Thoracic aorta (tissue), 2 donors: ENCODE data around the gene ERBB4. TPM values are rescaled to one million over a fixed set of nuclear protein-coding genes. Genes with fewer than 3 reads are reported as not detected.
"Not testable (repeated sequence)": the region's sequence is repeated elsewhere in the genome, so short reads cannot be mapped to it uniquely, and the experiment has no call there.

Source experiments
- ATAC-seq: fragments of 150-250 bp; one replicate; pipeline ENCODE4 v1.8.0; 2017; ENCODE audit warnings: low read depth; ENCODE audit not compliant: insufficient number of reproducible peaks, low FRiP score
- DNase-seq: peaks from one replicate; pipeline ENCODE4 v3.0.0-alpha.2; 2020; ENCODE audit warnings: low spot score
- H3K27ac ChIP-seq, 2 donors: fragments of 200-600 bp; sonication (generic); 1 replicate in 1 of 2; 2 replicates in 1 of 2; pipeline ENCODE4 v1.5.1; 2016; ENCODE audit warnings: mild to moderate bottlenecking in 2 of 2, moderate library complexity in 2 of 2
- H3K27me3 ChIP-seq: fragments of 200-600 bp; sonication (generic); replicated peaks from 2 replicates; pipeline ENCODE4 v1.6.0; 2016; ENCODE audit warnings: mild to moderate bottlenecking; ENCODE audit not compliant: insufficient read depth
- H3K36me3 ChIP-seq: fragments of 200-600 bp; sonication (generic); one replicate; pipeline ENCODE4 v1.5.1; 2016
- H3K4me1 ChIP-seq, 2 donors: fragments of 200-600 bp; sonication (generic); 1 replicate in 1 of 2; 2 replicates in 1 of 2; pipeline versions ENCODE4 v1.5.1 to v1.6.0; 2016; ENCODE audit warnings: low read depth in 2 of 2, mild to moderate bottlenecking in 1 of 2; ENCODE audit not compliant: control insufficient read depth in 1 of 2
- H3K4me3 ChIP-seq: fragments of 200-600 bp; sonication (generic); 2 replicates; pipeline ENCODE4 v1.5.1; 2016; ENCODE audit warnings: mild to moderate bottlenecking
- H3K9me3 ChIP-seq: fragments of 200-600 bp; sonication (generic); 2 replicates; pipeline ENCODE4 v1.5.1; 2016
- total RNA-seq, 2 donors: library from RNA; depleted of rRNA; stranded (reverse); fragments of >200 nt; gene quantifications; one replicate each; pipeline versions ENCODE4 v1.1.0 to v1.2.3, GENCODE V29; 2016
- TF ChIP-seq, protein P1 (sequence below): fragments of 200-600 bp; sonication (generic); IDR thresholded peaks from one replicate; pipeline ENCODE4 v1.5.1; 2019; ENCODE audit warnings: antibody characterized with exemption

Gene ERBB4
- total RNA-seq, 2 donors from 2014 or later, result 15.7 to 29.3 TPM

DNA sequence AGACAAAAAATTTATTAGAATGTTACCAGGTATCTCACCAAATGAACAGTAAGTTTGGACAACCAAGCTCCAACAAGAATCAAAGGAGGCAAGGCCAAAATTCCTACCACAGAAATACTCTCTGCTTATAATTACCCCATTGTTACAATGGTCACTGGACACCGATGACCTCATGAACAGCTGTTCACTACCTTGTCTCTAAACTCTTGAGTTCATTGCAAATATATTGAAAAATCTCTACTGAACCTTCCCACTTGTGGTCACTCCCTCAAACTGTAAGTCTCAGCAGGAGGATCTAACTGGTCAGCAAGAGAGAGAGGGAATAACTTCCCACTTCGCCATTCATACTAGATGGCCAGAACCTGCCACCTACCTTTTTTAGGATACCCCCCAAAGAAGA, 50.0 kb downstream of the ERBB4 start:
- no peak for DNase-seq
- TF ChIP-seq, protein P1, sequence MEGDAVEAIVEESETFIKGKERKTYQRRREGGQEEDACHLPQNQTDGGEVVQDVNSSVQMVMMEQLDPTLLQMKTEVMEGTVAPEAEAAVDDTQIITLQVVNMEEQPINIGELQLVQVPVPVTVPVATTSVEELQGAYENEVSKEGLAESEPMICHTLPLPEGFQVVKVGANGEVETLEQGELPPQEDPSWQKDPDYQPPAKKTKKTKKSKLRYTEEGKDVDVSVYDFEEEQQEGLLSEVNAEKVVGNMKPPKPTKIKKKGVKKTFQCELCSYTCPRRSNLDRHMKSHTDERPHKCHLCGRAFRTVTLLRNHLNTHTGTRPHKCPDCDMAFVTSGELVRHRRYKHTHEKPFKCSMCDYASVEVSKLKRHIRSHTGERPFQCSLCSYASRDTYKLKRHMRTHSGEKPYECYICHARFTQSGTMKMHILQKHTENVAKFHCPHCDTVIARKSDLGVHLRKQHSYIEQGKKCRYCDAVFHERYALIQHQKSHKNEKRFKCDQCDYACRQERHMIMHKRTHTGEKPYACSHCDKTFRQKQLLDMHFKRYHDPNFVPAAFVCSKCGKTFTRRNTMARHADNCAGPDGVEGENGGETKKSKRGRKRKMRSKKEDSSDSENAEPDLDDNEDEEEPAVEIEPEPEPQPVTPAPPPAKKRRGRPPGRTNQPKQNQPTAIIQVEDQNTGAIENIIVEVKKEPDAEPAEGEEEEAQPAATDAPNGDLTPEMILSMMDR, result no peak
- Histone ChIP-seq H3K4me3 (no peak overlapping the region), H3K4me1 (peaks cover 0 to 21% of the 10 kb centered on the region in 2 donors), H3K27me3 (no peaks in the 10 kb centered on the region), H3K27ac (no peak overlapping the region), H3K36me3 (no peaks in the 10 kb centered on the region), H3K9me3 (no peaks in the 10 kb centered on the region)
- no peak for ATAC-seq

DNA sequence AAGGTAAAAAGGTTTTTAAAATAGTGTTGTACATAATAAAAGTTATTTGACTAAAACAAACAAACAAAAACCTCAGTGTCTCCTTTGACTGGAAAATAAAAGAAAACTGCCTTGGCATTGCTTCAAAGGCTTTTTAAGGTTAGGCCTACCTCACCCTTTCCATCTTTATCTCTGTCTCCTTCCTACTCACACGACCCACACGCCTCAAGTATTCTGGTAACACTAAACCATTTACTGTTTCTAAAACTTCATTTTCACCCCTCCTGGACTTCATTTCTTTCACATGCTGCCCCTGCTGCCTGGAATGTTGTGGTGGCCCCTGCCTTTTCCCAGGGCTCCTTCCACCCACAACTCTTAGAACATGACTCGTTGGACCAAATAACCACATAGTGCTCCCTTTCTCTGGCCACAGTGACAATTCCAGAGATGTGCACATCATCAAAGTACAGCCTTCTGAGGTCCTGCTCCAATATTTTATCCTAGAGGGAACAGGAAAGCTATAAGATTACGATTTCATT, 54.0 kb downstream of the ERBB4 start:
- Histone ChIP-seq H3K4me3 (no peak overlapping the region), H3K27me3 (no peaks in the 10 kb centered on the region), H3K4me1 (peaks cover 0 to 18% of the 10 kb centered on the region in 2 donors), H3K27ac (no peak overlapping the region), H3K9me3 (no peaks in the 10 kb centered on the region), H3K36me3 (no peaks in the 10 kb centered on the region)
- ATAC-seq, result no peak
- no peak for DNase-seq
- TF ChIP-seq, protein P1, result no peak

DNA sequence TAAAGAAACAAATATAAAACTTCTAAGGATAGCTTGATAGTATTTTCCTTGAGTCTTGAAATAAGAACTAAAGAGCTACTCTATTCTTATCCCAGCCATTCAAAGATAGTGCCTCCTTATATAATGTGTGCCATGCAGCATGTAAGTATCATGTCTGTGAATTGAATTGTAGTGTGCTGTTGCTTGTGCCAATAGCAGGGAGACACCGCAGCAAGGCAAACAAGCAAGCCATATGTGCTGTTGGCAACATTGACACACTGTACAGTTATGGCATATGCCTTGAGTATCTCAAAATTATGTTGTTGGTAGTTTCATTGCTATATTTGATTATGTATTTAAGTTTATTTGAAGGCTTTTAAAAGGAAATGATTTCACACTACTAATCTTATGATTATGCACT, 58.2 kb downstream of the ERBB4 start:
- TF ChIP-seq, protein P1, result no peak
- ATAC-seq (no peak), DNase-seq (no peak)
- H3K27me3 ChIP-seq, result no peaks in the 10 kb centered on the region
- no peak overlapping the region for H3K4me3 ChIP-seq
- no peak overlapping the region for H3K27ac ChIP-seq
- peaks cover 0 to 29% of the 10 kb centered on the region in 2 donors for H3K4me1 ChIP-seq
- no peaks in the 10 kb centered on the region for H3K9me3 ChIP-seq
- H3K36me3 ChIP-seq, result no peaks in the 10 kb centered on the region

DNA sequence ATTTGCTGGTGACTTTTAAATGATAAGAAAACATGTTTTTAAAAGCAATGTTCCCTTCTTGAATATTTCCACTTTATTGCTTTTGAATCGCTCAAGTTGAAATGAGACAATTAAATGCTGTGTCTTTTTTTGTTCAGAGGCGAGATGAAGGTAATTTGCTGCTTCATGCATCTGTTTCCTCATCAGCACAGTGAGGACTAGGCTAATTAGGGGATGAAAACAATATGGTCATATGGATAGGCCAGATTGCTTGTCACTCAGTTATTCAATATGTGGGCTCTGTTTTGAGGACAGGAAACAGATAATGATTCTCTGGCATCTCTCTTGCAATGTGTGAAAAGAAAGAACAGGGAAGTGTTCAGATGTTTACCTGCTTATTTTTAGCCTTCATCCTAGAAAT, 61.0 kb downstream of the ERBB4 start:
- no peaks in the 10 kb centered on the region for H3K36me3 ChIP-seq
- H3K27me3 ChIP-seq, result no peaks in the 10 kb centered on the region
- DNase-seq (no peak), ATAC-seq (no peak)
- H3K9me3 ChIP-seq, result no peaks in the 10 kb centered on the region
- no peak overlapping the region for H3K4me3 ChIP-seq
- no peak overlapping the region for H3K27ac ChIP-seq
- TF ChIP-seq, protein P1, result no peak
- peaks cover 0 to 20% of the 10 kb centered on the region in 2 donors for H3K4me1 ChIP-seq

DNA sequence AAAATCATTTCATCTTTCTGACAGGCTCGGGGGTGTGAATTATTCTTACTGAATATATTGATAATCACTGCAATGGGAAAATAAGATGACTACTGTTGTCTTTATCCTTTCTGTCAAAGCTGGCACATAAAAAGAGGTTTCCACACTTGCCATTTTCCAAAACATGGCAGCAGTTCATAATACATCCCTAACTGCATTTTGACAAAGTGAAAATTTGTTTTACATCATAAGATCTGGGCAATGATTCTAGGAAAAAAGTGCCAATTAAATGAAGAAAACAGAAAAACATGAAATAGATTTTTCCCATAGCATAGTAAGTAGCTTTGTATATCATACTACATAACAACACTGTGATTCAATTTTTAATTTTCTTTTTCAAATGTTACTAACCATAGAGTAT, 65.4 kb downstream of the ERBB4 start:
- Histone ChIP-seq H3K4me1 (peaks cover 0 to 11% of the 10 kb centered on the region in 2 donors), H3K27me3 (no peaks in the 10 kb centered on the region), H3K4me3 (no peak overlapping the region), H3K36me3 (no peaks in the 10 kb centered on the region), H3K9me3 (no peaks in the 10 kb centered on the region), H3K27ac (no peak overlapping the region)
- DNase-seq (no peak), ATAC-seq (no peak)
- TF ChIP-seq, protein P1, result no peak

DNA sequence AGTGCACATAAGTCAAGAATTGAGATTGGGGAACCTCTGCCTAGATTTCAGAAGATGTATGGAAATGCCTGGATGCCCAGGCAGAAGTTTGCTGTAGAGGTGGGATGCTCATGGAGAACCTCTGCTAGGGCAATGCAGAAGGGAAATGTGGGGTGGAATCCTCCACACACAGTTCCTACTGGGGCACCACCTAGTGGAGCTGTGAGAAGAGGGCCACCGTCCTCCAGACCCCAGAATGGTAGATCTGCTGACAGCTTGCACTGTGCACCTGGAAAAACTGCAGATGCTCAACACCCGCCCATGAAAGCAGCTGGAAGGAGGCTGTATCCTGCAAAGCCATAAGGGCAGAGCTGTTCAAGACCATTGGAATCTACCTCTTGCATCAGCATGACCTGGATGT, 71.1 kb downstream of the ERBB4 start:
- ATAC-seq, H3K27ac ChIP-seq, H3K9me3 ChIP-seq, DNase-seq, H3K36me3 ChIP-seq, H3K4me1 ChIP-seq, H3K4me3 ChIP-seq, H3K27me3 ChIP-seq: not testable (repeated sequence)
